Stimulated activated CD4-positive, alpha-beta T cell treated with anti-CD3 and anti-CD28 coated beads, Interleukin-1b, Interleukin-23, amount 100 ng/mL, for 24 hours (primary cell): ENCODE data around the gene KIAA1755.

ENCODE experiments used
- DNase-seq, 4 experiments: peaks; one replicate each; pipeline ENCODE4 v3.0.0-alpha.2; 2020; ENCODE audit warnings: low read depth in 4 of 4, low spot score in 1 of 4

Gene KIAA1755

GRCh38 chr20:38167851-38168760, 92.4 kb downstream of the KIAA1755 start:
- DNase-seq: no peak

GRCh38 chr20:38167328-38167850, 93.1 kb downstream of the KIAA1755 start:
- DNase-seq: no peak

GRCh38 chr20:38166703-38167233, 93.8 kb downstream of the KIAA1755 start:
- no peak for DNase-seq

- DNase-seq: no peak
Observed at GRCh38 chr20:38165966-38166702, 94.4 kb downstream of the KIAA1755 start.

GRCh38 chr20:38165089-38165965, 95.2 kb downstream of the KIAA1755 start, which contains the start of gene TGM2:
TSS of gene TGM2 (minus strand) at chr20:38165270. CDS start at chr20:38165198, 72 bp downstream.
- DNase-seq: peak in 2 of 4 experiments; percentile 25 to 33

GRCh38 chr20:38164624-38165088, 95.9 kb downstream of the KIAA1755 start:
- no peak for DNase-seq

GRCh38 chr20:38164069-38164468, 96.5 kb downstream of the KIAA1755 start:
- no peak for DNase-seq

- DNase-seq: no peak
Observed at GRCh38 chr20:38162878-38163875, 97.4 kb downstream of the KIAA1755 start.

GRCh38 chr20:38162149-38162548, 98.4 kb downstream of the KIAA1755 start:
- no peak for DNase-seq

GRCh38 chr20:38161412-38161774, 99.1 kb downstream of the KIAA1755 start:
- no peak for DNase-seq
